PC-9 (cell line): ENCODE measurements around the gene UBE2E2.

ENCODE experiments used
- CTCF ChIP-seq: fragments of 200-600 bp; sonication (generic); conservative IDR thresholded peaks from 2 replicates; pipeline ENCODE4 v1.6.1; 2017; ENCODE audit warnings: mixed run types, antibody characterized with exemption, mild to moderate bottlenecking, moderate library complexity
- EZH2 ChIP-seq: fragments of 200-600 bp; sonication (generic); IDR thresholded peaks from 2 replicates; pipeline ENCODE4 v1.8.0; 2017; ENCODE audit warnings: antibody characterized with exemption, low read depth

GRCh38 chr3:23161896-23162570 lies 41.1 kb upstream of the UBE2E2 start:
- TF ChIP-seq CTCF, result no peak
- no peak for TF ChIP-seq EZH2
